Skeletal muscle satellite cell (primary cell): ENCODE measurements around the gene KLF6.
A peak's percentile ranks its signal among the peaks of the same experiment; 100 is the strongest.

Experiments
- H3K27me3 ChIP-seq: 2 replicates; pipeline ENCODE4 v1.7.0; 2013; ENCODE audit warnings: low read length; ENCODE audit not compliant: control insufficient read depth, insufficient read depth
- H3K36me3 ChIP-seq: 2 replicates; pipeline ENCODE4 v1.7.0; 2013; ENCODE audit warnings: mild to moderate bottlenecking, control low read depth, low read length; ENCODE audit not compliant: insufficient read depth
- H3K4me1 ChIP-seq: 2 replicates; pipeline ENCODE4 v1.7.0; 2013; ENCODE audit warnings: low read length; ENCODE audit not compliant: control insufficient read depth, insufficient read depth
- H3K4me2 ChIP-seq: 2 replicates; pipeline ENCODE4 v1.7.0; 2013; ENCODE audit warnings: mild to moderate bottlenecking, low read length
- H3K4me3 ChIP-seq: 2 replicates; pipeline ENCODE4 v1.7.0; 2013; ENCODE audit warnings: low read length
- H3K9ac ChIP-seq: 2 replicates; pipeline ENCODE4 v1.7.0; 2013; ENCODE audit warnings: mild to moderate bottlenecking, low read depth, low read length, moderate library complexity
- H3K9me3 ChIP-seq: replicated peaks from 2 replicates; pipeline ENCODE4 v1.7.0; 2013; ENCODE audit warnings: mild to moderate bottlenecking, control low read depth, low read length

Gene KLF6

DNA sequence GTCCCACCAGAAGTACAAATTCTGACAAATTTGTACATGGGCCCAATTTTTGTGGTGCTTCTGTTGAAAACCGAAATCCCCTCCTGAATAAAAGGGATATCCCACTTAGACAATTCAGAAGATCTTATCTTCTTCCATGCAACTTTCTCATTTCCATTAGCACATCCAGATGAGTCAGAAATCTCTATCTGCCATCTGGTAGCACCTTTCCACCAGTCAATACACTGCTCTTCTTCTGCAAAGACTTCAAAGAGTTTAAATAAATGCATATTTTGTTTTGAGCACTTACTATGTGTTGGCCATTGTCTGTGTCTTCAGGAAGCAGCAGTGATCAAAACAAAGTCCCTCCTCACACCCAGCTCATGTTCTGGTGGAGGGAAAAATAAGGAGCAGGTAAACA lies 12.7 kb upstream of the KLF6 start:
- no peaks in the 10 kb centered on the region for H3K27me3 ChIP-seq

DNA sequence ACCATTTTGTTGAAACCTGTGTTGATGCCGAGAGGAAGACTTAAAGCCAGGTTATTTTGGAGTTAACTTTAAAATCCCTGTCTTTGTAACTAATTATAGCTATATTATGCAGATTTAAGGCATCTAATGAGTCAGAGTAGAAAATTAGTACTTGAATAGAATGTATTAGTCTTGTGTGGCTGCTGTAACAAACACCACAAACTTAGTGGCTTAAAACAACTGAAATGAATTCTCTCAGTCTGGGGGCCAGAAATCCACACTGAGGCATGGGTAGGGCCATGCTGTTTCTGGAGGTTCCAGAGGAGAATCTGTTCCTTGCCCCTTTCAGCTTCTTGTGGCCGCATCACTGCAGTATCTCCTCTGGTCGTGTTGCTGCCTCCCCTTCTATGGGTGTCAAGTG lies 8.5 kb upstream of the KLF6 start:
- Histone ChIP-seq H3K9ac (no peak overlapping the region), H3K27me3 (no peaks in the 10 kb centered on the region), H3K36me3 (no peaks in the 10 kb centered on the region), H3K4me1 (no peaks in the 10 kb centered on the region), H3K9me3 (peaks cover 8% of the 10 kb centered on the region), H3K4me3 (no peak overlapping the region), H3K4me2 (no peak overlapping the region)

More for the DNA sequence above, 12.7 kb upstream of the KLF6 start:
- Histone ChIP-seq H3K4me2 (no peak overlapping the region), H3K36me3 (no peaks in the 10 kb centered on the region), H3K9me3 (peaks cover under 1% of the 10 kb centered on the region), H3K4me3 (no peak overlapping the region), H3K9ac (no peak overlapping the region), H3K4me1 (no peaks in the 10 kb centered on the region)

DNA sequence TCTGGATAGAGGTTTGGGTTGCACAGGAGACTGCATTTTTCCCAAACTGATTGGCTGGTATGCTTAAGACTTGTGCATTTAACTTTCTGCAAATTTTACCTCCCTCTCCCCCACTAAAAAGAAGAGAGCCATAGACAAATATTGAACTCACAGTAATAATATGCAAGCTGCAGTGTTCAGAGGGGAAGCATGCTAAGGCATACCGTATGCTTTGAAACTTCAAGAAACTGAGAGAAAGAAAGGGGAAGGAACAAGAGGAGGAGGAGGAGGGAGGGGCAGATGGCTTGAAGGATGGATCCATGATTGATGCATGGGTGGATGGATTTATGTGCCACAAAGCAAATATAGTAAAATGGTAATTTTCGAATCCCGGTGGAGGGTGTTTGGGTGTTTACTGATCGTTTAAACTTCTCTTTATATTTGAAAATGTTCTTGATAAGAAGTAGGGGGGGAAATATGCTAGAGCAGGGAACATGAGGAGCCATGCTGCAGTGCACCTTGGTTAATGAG lies 7.8 kb upstream of the KLF6 start:
- Histone ChIP-seq H3K36me3 (no peaks in the 10 kb centered on the region), H3K4me3 (no peak overlapping the region), H3K9me3 (peaks cover 8% of the 10 kb centered on the region)

GRCh38 chr10:3791974-3792633 lies 7.1 kb upstream of the KLF6 start:
- Histone ChIP-seq H3K9ac (no peak overlapping the region), H3K4me2 (no peak overlapping the region), H3K36me3 (no peaks in the 10 kb centered on the region), H3K4me3 (no peak overlapping the region), H3K4me1 (no peaks in the 10 kb centered on the region), H3K27me3 (no peaks in the 10 kb centered on the region), H3K9me3 (peaks cover 8% of the 10 kb centered on the region)

More for the DNA sequence above, 7.8 kb upstream of the KLF6 start:
- no peak overlapping the region for H3K9ac ChIP-seq
- H3K27me3 ChIP-seq = no peaks in the 10 kb centered on the region
- no peaks in the 10 kb centered on the region for H3K4me1 ChIP-seq
- H3K4me2 ChIP-seq = no peak overlapping the region

- H3K36me3 ChIP-seq = no peaks in the 10 kb centered on the region
- H3K9me3 ChIP-seq = peaks cover 8% of the 10 kb centered on the region
- no peaks in the 10 kb centered on the region for H3K27me3 ChIP-seq
- no peak overlapping the region for H3K9ac ChIP-seq
- H3K4me2 ChIP-seq = no peak overlapping the region
- peaks cover 10% of the 10 kb centered on the region for H3K4me1 ChIP-seq
- H3K4me3 ChIP-seq = no peak overlapping the region
Measured at GRCh38 chr10:3790858-3791257, 5.8 kb upstream of the KLF6 start.

GRCh38 chr10:3790272-3790671 lies 5.3 kb upstream of the KLF6 start:
- H3K4me3 ChIP-seq = no peak overlapping the region
- H3K4me1 ChIP-seq = peaks cover 11% of the 10 kb centered on the region
- H3K9me3 ChIP-seq = peaks cover 8% of the 10 kb centered on the region
- no peaks in the 10 kb centered on the region for H3K27me3 ChIP-seq
- no peaks in the 10 kb centered on the region for H3K36me3 ChIP-seq
- no peak overlapping the region for H3K9ac ChIP-seq
- no peak overlapping the region for H3K4me2 ChIP-seq

DNA sequence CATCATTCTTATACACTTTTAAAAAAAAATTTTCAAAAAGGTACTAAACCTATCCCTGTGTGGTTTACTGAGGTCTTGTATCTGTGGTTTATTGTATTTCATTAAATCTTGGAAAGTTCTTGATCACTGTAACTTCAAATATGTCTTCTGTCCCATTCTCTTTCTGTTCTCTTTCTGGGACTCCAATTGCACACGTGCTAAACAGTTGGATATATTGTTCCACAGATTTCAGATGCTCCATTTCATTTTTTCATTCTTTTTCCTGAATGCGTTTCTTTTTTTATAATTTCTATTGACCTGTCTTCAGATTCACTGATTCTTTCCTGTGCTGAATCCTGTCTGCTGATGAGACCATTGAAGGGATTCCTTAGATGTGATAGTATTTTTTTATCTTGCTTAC lies 4.6 kb upstream of the KLF6 start:
- no peak overlapping the region for H3K4me3 ChIP-seq
- peaks cover 11% of the 10 kb centered on the region for H3K4me1 ChIP-seq
- H3K4me2 ChIP-seq = no peak overlapping the region
- no peaks in the 10 kb centered on the region for H3K27me3 ChIP-seq
- peaks cover 8% of the 10 kb centered on the region for H3K9me3 ChIP-seq
- H3K9ac ChIP-seq = no peak overlapping the region
- peaks cover 2% of the 10 kb centered on the region for H3K36me3 ChIP-seq

GRCh38 chr10:3787816-3788215 lies 2.8 kb upstream of the KLF6 start:
- Histone ChIP-seq H3K4me1 (peaks cover 11% of the 10 kb centered on the region), H3K36me3 (peaks cover 20% of the 10 kb centered on the region), H3K27me3 (no peaks in the 10 kb centered on the region), H3K4me3 (no peak overlapping the region), H3K4me2 (no peak overlapping the region), H3K9ac (no peak overlapping the region), H3K9me3 (peaks cover 7% of the 10 kb centered on the region)

- H3K4me1 ChIP-seq = peaks cover 11% of the 10 kb centered on the region
- peaks cover 28% of the 10 kb centered on the region for H3K36me3 ChIP-seq
- no peak overlapping the region for H3K9ac ChIP-seq
- no peak overlapping the region for H3K4me2 ChIP-seq
- H3K4me3 ChIP-seq = no peak overlapping the region
- H3K9me3 ChIP-seq = no peaks in the 10 kb centered on the region
- no peaks in the 10 kb centered on the region for H3K27me3 ChIP-seq
Measured at GRCh38 chr10:3787016-3787400, 2.0 kb upstream of the KLF6 start.

GRCh38 chr10:3786295-3787015 lies 1.4 kb upstream of the KLF6 start:
- Histone ChIP-seq H3K36me3 (peaks cover 34% of the 10 kb centered on the region), H3K4me3 (peak overlapping the region; percentile 76), H3K27me3 (no peaks in the 10 kb centered on the region), H3K9me3 (no peaks in the 10 kb centered on the region), H3K4me1 (peaks cover 11% of the 10 kb centered on the region), H3K9ac (peak overlapping the region; percentile 93), H3K4me2 (peak overlapping the region; percentile 92)

DNA sequence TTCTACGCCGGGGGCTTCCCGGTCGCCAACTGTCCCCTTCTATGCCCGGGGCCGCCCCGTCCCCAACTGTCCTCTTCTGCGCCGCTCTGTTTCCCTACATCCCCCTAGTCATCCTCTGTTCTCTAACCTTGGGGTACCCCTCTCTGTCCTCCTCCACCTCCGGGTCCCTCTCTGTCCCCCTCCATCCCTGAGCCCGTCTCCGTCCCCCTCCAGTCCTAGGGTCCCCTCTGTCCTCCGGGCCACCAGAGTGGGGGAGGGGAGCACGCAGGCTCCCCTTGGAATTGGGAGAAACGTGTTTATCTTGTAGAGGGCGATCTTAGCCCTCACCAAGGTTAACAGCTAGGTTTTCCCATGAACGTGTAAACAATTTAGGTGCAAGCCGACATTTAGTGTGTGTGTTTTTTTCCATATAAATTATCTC lies 852 bp upstream of the KLF6 start:
- peak overlapping the region; percentile 92 for H3K4me2 ChIP-seq
- H3K36me3 ChIP-seq = peaks cover 40% of the 10 kb centered on the region
- H3K4me3 ChIP-seq = peak overlapping the region; percentile 76
- H3K4me1 ChIP-seq = peaks cover 11% of the 10 kb centered on the region
- no peaks in the 10 kb centered on the region for H3K9me3 ChIP-seq
- H3K27me3 ChIP-seq = no peaks in the 10 kb centered on the region
- peak overlapping the region; percentile 93 for H3K9ac ChIP-seq
